Activated CD8-positive, alpha-beta memory T cell treated with anti-CD3 and anti-CD28 coated beads for 4 hours (primary cell): ENCODE results near the gene LPAR5.
A peak's percentile ranks its signal among the peaks of the same experiment; 100 is the strongest.

Experiments
- DNase-seq, 2 donors: peaks; one replicate each; pipeline ENCODE4 v3.0.0-alpha.2; 2020; ENCODE audit warnings: low read depth in 2 of 2

The LPAR5 gene

DNA sequence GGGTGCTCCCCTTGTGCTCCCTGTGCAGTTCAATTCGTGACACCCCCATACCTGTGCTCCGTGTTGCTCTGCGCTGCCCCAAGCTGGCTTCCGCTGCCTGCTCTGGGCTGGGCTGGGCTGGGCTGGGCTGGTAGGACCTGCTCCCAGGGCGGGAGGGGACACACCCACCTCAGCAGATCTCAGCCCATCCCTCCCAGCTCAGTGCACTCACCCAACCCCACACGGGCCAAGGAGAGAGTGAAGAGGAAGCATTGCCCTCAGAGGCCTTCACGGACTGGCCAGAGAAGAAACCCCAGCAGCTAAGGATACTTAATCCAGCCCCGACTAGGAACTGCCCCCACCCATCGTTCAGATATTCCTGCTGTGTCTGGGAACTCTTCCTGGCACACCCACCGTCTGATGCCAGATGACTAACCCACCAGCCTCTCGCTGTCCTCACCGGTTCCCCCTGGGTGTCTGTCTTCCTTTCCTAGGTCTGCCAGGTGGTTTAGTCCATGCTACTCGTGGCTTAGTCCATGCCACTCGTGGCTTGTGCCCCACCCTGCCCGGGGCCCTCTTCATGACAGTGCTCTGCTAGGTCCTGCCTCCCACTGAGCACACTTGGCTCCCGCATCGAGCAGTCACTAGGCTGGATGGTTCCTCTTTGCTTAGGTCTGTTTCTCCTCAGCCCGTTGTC, at the start of gene LPAR5:
Gene LPAR5, minus strand, starts transcription at position 104 of the 676 bp plus-strand sequence. CDS start 14,711 bp downstream, outside the sequence.
- no peak for DNase-seq

DNA sequence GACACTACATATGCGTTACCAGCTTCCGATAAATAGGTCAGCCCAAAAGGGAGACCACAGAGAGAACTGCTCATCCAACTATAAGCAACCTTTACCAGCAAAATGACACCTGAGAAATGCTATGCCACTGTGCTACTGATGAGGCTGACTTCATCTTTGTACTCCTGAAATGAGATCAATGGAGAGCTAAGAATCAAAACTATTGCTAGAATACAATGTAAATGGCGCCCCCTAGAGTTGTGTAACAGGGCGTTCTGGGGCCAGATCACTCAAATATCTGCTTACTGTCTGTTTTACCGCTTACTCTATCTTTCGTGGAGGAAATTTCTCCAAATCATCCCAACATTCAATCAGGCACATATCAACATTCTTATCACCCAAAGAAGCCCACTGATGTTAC, 48.9 kb upstream of the LPAR5 start:
- DNase-seq: peak in 1 of 2 donors; percentile 15

DNA sequence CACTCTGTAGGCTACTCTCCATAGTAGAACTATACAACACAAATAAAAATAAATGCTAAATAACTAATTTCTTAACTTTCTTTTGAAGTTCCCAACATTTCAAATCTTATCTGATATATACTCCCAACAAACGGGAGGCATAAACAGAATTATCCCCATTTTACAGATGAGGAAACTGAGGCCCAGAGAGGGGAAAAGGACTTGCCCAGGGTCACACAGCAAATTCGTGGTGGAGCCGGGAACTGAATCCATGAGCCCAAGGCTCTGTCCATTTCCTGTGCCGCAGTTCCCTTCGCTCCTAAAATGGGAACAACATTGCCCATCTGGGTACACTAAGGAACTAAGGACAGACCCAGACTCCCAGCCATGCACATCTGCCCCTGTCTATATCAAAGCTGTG, 41.2 kb upstream of the LPAR5 start:
- no peak for DNase-seq

DNA sequence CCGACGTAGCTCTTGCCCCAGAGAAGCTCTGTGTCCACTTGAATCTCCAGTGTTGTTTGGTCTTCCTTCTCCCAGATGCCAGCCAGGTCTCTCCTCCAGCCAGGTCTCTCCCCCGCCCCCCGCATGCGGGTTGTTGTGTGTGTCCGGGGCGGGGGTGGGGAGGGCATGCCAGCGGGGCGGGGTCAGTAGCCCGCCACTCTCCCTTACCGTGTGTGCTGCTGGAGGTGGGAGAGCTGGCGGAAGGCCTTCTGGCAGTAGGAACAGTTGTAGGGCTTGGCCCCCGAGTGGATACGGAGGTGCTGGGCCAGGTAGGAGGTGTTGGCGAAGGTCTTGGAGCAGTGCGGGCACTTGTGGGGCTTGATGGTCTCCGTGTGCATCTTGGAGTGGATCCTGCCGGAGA, 36.4 kb upstream of the LPAR5 start:
- DNase-seq: no peak

DNA sequence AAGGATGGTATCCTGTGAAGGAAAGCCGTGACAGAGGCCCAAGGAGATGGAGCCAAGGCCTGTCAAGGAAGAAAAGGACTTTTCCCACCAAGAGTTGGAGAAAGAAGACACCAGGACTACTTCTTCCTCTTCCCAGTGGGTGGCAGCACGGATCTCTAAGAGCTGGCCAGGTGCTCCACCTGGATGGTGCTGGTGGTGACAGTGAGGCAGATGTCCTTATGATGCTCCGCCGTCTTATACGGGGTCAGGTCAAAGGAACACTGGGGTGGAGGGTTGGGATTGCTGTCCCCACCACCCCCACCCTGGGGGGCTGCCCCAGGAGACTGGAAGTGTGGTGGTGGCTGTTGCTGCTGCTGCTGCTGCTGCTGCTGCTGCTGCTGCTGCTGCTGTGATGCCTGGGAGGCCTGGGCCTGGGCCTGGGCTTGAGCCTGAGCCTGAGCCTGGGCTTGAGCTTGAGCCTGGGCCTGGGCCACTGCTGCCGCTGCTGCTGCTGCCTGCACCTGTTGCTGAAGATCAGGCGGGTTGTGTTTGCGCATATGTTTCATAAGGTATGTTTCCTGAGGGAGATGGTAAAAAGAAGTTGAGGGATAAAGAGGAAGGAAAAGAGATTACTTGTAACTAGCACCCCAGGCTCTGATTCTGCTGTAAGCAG, 31.9 kb upstream of the LPAR5 start:
- no peak for DNase-seq

DNA sequence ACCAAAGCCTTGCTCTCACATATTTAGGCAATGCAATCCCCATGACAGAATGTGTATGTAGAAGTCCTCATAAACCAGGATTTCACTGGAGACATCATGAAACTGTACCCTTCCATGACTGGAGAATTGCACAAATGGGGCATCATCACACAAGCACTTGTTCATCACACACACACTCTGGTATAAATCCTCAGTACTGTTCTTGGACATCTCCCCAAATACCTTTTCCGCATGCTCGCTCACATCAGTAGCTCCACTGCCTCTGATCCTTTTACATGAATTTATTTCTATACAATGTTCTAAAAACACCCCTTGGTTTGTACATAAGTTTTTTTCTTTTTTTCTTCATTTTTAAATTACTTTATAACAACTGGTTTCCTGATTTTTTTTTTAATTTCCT, 30.5 kb upstream of the LPAR5 start:
- DNase-seq: no peak

DNA sequence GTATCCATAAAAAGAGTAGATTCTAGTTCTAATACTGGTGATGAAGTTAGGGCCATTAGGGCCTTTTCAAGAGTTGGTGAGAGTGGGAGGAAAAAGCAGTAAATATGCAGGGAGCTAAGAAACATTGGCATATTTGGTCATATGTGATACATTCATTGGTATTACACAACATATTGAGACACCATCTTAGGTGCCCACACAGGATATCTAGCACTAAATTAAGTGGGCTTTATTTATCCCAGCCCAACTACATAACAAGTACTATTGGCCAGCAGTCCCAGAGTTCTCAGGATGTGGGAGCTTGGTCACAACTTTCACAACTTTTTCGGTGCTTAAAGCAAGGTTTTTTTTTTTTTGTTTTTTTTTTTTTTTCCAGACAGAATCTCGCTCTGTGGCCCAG, 29.1 kb upstream of the LPAR5 start:
- DNase-seq: no peak

DNA sequence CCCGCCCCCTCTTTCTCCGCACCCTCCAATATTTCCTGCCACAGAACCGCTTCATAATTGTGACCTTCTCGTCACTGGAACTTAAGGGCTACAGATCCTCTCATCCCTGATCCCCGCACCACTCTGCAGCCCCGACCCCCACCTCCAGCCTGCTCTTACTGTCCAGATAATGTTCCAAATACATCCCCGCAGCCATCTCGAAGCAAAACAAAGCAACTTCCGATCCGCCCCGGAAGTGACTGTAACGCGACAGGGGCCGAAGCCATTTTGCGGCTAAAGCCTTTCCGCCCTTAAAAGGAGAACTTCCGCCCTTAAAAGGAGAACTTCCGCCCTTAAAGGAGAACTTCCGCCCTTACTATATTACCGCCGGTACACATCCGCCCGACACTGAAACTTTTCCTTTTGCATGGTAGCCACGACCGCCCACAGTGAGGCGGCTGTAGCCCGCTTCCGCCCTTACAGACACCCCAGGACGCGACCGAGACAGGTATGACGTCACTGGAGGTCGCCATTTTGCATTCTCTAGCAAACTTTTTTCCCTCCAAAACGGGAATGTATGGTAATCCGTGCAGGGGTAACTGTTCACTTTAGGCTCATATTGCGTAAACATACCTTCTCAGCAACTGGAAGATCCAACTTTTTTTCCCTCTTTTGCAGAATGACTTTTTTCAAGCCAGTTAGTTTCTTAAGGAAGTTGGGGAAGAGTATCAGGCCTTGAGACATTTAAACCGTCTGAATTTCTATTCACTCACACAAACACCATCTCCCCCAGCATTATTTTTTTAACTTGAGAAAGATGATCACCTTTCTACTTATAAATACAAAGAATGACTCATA, 27.4 kb upstream of the LPAR5 start, which contains the start of gene ING4:
Gene ING4, minus strand, starts transcription at position 214 of the 837 bp plus-strand sequence. Its CDS starts 18 bp downstream, at position 196.
- peak; percentile 92 to 97 for DNase-seq

DNA sequence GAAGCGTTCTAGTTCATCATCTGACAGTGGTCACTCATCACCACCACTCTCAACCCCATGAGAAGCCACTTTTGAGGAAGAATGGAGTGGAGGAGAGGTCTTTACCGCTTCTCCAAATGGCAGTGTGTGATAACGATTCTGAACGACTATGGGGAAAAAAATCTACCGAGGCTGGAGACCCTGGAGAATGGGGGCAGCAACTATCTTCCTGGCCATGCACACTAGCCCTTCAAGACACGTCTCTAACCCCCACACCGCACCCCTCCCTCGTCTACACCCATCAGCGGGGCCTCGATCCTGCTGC, 26.8 kb upstream of the LPAR5 start:
- DNase-seq: no peak

DNA sequence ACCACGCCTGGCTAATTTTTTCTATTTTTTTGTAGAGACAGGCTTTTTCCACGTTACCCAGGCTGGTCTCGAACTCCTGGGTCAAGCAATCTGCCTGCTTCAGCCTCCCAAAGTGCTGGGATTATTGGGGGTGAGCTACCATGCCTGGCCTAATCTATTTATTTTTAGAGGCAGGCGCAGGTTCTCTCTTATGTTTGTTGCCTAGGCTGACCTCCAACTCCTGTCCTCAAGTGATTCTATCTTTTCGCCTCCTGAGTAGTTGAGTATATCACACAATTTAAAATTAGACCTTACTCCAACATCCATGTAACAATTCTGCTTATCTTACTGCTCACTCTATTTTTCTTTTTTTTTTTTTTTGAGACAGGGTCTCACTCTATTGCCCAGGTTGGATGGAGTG, 18.2 kb upstream of the LPAR5 start:
- DNase-seq: no peak

DNA sequence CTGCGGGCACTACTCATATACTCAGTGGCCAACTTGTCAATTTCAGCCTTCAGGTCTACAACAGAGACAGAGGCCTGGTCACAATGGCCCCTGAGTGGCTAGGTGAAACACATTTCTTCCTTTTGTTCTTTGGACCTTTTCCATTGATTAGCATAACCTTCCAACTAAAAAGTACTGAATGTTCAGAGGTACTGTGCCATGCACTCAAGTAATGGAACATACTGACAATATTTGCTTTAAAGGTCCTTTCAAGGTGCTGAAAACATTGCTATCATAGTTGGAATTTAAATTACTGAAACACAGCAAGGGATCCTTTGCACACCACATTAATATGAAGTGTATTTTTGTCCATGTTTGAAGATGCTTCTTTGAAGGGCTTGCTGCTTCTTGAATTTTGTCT, 17.6 kb upstream of the LPAR5 start:
- no peak for DNase-seq

DNA sequence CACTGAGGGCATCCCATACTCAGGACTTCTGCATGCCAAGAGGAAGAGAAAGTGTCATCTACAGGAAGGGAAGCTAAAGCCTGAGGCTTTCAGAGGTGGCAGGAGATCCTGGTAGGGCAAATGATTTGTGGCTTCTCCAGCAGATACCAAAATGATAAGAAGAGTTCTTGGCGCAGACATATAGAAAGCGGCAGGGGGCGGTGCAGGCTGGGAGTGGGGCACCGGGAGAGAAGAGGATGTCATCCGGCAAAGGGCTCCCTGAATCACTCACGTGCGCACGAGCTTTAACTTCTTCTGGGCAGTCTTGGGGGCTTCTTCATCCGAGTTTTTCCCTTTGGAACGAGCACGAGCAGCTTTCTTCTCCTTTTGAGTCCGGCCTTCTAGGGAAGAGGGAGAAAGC, 16.6 kb upstream of the LPAR5 start:
- no peak for DNase-seq

DNA sequence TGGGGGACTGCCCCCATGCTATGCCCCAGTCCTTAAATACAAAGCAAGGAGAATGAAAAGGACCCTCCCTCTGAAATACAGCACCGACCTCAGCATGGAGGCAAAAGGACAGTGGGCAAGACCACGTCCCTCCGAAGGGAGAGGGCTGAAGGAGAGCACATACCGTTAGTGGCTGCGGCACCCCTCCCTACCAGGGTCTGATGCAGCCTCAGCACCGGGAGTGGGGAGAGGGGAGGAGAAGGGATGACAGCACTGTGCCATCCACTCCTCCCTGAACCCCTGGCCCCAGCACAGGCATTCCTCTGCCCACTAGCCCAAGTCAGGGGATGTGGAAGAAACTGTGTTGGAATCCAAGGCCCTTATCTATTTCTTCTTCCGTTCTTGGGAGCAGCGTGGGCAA, 15.1 kb upstream of the LPAR5 start:
- DNase-seq: no peak

DNA sequence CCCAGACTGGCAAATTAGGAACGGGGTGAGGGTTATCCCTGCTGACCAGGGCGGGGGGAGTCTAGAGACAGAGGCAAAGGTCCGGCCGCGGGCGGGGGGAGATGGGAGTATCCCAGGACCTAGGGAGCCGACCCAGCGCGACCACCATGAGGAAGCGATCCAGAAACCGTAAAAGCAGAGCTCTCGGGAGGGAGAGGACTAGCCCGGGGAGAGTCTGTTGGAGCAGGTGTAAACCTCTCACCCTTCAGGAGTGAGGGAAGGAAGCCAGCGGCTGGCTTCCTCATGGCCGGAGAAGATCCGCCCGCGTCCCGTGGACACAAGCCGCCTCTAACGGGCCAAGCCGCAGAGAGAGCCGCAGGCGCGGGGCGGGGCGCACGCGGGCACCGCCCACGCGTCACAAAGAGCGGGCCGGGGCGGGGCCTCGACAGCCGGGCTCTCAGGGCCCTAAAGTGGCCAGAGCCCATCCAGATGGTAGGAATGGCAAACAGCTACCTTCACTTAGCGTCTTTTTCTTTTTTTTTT, 11.4 kb upstream of the LPAR5 start, which contains the start of gene ACRBP:
Gene ACRBP, minus strand, starts transcription at position 350 of the 522 bp plus-strand sequence. Its CDS starts 66 bp downstream, at position 284.
- no peak for DNase-seq

DNA sequence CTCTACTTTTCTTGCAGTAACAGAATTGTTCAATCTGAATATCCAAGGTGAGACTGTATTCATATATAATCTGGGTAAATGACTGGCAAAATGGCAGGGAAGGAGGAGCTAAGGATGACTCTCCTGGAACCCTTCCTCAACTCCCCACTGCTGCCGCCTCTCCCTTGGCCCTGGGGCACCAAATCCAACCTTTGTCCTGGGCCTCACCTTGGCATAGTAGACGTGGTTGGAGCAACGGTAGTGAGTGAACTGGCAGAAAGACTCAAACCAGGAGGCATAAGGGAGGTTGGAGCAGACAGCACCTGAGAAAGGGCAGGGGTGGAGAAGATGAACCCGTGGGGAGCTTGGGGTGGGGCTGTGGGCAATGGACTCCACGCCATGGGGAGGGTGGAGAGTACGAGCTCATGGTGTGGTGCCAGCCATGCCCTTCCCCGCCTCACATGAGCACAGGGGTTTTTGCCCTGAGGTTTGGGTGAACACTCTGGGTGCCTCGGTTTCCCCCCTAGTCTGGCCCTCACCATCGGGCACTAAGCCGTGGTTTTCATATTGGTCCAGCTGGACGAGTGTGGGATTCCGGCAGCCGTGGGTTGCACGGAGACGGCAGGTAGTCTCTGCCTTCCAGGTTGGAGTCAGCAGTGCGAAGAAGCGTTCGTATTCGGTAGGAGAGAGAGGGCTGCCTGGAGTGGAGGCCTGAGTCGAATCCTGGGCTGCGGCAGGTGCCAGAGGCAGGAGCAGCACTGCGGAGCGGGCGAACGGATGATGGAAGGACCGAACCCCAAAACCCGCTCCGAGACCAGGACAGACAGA, 10.7 kb upstream of the LPAR5 start:
- DNase-seq: no peak

DNA sequence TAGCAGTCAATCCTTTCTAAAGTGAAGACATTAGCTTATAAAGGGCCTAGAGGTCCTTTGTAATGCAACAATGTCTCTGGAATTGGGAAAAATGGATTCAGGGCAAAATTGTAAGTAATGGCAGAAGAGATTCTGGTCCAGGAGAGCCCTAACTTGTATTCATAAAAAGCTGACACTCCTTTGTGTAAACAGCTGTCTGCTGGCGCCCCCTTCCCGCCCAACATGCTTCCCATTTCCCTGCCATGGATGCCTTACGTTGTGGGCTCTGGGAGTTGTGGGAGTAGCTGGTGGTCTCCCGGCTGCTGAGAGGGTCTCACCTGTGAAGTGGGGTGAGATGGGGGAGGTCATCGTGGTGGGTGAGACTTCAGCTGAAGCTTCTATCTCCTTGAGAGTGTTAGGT, 9.1 kb upstream of the LPAR5 start:
- no peak for DNase-seq

DNA sequence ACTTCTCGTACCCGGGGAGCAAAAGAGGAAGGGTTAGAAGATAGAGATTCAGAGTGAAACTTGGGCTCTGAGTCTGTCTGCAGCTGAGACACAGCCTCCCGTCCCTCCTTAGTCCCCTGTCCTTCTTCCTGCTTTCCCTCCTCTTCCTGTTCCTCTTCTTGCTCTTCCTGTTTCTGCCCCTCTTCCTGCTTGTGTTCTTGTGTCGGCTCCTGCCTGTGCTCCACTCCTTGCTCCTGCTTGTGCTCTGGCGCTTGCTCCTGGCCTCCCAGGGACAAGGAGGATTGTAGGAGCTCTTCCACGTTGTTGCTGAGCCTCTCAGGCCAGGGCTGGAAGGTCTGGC, 8.5 kb upstream of the LPAR5 start:
- DNase-seq: no peak

DNA sequence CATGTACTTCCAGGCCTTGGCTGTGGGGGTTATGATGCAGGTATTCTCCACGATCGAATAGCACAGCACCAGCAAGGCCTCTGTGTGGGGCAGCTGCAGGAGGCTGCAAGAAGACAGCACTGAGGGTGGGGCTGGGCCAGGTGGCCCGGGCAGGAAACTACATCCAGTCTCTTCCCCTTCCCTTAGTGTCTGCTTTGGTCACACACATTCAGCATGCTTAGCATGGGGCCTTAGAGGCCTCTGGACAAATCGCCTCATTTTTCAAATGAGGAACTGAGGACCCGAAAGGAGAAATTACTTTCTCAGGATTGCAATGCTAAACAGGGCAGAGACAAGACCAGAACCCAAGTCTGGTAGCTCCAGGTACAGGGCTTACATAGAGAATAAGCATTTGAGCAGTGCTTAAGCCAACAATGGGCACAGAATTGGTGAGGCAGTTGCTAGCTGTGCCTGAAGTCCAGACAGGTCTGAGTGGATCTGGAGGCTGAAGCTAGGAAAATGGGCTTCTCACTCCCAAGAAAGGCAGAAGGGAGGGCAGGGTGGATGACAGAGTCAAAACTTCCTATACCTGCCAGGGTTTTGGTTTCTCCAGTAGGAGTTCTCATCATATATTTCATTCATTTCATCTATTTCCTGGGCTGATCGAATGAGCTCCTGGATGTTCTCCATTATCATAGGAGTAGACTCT, 8.0 kb upstream of the LPAR5 start:
- no peak for DNase-seq

DNA sequence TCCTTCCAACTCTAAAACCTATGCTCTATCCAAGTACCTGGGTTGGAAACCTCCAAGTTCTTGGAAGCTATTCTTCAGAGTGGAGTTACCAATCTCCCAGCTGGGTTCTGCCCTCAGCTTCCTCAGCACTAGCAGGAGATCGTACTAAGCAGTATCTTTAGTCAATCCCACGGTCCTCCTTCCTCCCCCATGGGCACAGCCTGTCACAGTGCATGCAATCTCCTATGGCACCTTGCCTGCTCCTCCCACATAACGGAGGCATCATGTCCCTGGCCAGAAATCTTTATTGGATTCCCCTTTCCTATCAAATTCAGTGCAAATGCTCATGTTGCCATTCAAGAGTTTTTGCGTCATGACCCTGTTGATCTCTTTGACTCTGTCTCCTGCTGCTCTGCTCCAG, 5.4 kb upstream of the LPAR5 start:
- DNase-seq: no peak

DNA sequence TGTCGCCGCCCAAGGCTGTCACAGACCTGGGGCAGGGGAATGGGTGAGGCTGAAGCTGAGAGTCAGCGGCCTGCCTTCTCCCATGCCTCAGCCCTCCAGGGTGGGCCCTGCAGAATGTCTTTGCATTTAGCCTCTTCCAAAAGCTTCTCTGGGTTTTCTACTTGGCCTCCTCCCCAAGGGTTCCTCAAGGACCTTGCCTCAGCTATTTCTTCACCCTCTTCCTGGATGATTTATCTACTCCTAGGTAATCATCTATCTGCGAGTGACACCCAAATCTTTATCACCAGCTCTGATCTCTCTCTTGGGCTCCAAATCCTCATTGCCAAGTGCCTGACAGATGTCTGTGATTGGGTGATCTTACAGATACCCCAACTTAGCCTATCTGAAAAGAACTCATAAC, 4.7 kb upstream of the LPAR5 start:
- no peak for DNase-seq

DNA sequence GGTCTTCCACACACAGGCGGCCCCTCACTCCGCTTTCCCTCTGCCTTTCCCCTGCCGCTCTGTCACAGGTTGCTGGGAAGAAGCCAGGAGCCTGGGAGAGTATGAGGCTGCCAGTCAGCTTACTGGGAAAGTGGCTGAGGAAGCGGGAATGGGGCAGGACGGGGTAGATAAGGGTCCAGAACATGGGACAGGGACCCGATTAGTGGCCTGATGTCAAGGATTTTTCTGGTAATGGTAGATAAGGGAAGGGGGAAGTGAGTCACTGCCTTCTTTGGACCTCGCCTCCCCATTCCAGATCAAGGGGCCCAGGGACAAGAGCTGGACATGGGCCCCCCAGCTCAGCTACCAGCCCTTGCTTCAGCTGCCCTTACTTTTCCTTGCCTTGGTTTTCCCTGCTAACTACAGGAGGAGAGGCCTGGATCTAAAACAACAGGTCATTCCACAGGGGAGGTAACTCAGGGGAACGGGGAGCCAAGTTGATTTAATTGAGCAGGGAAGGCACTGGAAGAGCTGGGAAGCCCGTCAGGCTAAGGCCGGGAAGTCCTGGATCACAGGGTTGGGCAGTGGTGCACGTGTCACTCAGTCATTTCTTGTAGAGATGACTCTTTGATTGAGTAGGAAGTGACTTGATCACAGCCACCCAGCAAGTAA, 3.5 kb upstream of the LPAR5 start:
- no peak for DNase-seq
